Kidney (tissue), 14 donors: Measurements from ENCODE around the gene TMEM131L. TPM values are rescaled to one million over a fixed set of nuclear protein-coding genes. Genes with fewer than 3 reads are reported as not detected.
"Not testable (repeated sequence)": the region's sequence is repeated elsewhere in the genome, so short reads cannot be mapped to it uniquely, and the experiment has no call there.

Experiments
- DNase-seq, 5 donors: peaks; one replicate each; pipeline ENCODE4 v3.0.0-alpha.2; 2013 to 2020
- FAIRE-seq: peaks from 2 replicates; lab custom pipeline; 2012; peaks lifted over from hg19 to GRCh38; lab: Jason Lieb, UNC
- H3K27ac ChIP-seq, 2 donors: one replicate each; pipeline ENCODE4 v1.7.0; 2013; ENCODE audit warnings: low read depth in 2 of 2, low read length in 2 of 2, inconsistent platforms in 1 of 2
- H3K27me3 ChIP-seq: one replicate; pipeline ENCODE4 v1.7.1; 2013; ENCODE audit warnings: low read length, inconsistent platforms; ENCODE audit not compliant: control insufficient read depth, insufficient read depth
- H3K36me3 ChIP-seq, 3 donors: one replicate each; pipeline versions ENCODE4 v1.7.0 to v1.7.1; 2013; ENCODE audit warnings: low read length in 3 of 3, control low read depth in 1 of 3, inconsistent platforms in 1 of 3; ENCODE audit not compliant: insufficient read depth in 3 of 3, control insufficient read depth in 2 of 3
- H3K4me1 ChIP-seq, 3 donors: one replicate each; pipeline versions ENCODE4 v1.7.0 to v1.7.1; 2013; ENCODE audit warnings: low read length in 3 of 3, inconsistent platforms in 1 of 3, low read depth in 1 of 3; ENCODE audit not compliant: control insufficient read depth in 2 of 3, insufficient read depth in 2 of 3
- H3K4me3 ChIP-seq, 3 donors: one replicate each; pipeline versions ENCODE4 v1.7.0 to v1.8.1; 2013; ENCODE audit warnings: low read length in 3 of 3, control low read depth in 1 of 3, inconsistent platforms in 1 of 3
- H3K9ac ChIP-seq, 3 donors: one replicate each; pipeline versions ENCODE4 v1.7.0 to v1.7.1; 2013; ENCODE audit warnings: low read length in 3 of 3, control low read depth in 1 of 3, inconsistent platforms in 1 of 3
- H3K9me3 ChIP-seq, 3 donors: one replicate each; pipeline versions ENCODE4 v1.7.0 to v1.7.1; 2013; ENCODE audit warnings: low read length in 3 of 3, control low read depth in 1 of 3, inconsistent platforms in 1 of 3; ENCODE audit not compliant: control insufficient read depth in 2 of 3, insufficient read depth in 1 of 3
- CTCF ChIP-seq: IDR thresholded peaks from 3 replicates; pipeline ENCODE4 v1.5.1; 2012; ENCODE audit warnings: mild to moderate bottlenecking, moderate library complexity, borderline replicate concordance; ENCODE audit not compliant: insufficient read depth; ENCODE audit errors: extremely low read depth
- intact Hi-C: fragments of 100-400 bp; cut with DNase I; formaldehyde crosslinking; loops from one replicate; pipeline ENCODE4 v1.11.1; 2022
- polyA plus RNA-seq: library from polyadenylated mRNA; stranded (reverse); fragments of 350-450 nt; fragmentation: Illumina TruSeq; extraction: RNeasy Lipid Tissue Mini Kit (QIAGEN cat#74804); gene quantifications from one replicate; pipeline ENCODE4 v1.2.3, GENCODE V29; 2014; ENCODE audit warnings: low read depth, low replicate concordance; ENCODE audit not compliant: insufficient read depth
- total RNA-seq: library from RNA; stranded (reverse); fragmentation: NEBNext Ultra II Directional; extraction: Animal tissue kit (Norgen Biotek cat#: 25700); gene quantifications from one replicate; pipeline ENCODE4 v1.2.1, GENCODE V29; 2021
- donor health status: control.
- donor health status: control.
- donor health status: control.
- donor health status: control.
- donor health status: control.
- donor health status: DM: yes; HTN: yes; CAD: no.
- donor health status: Normal renal cell carcinoma (clear cell type).

TMEM131L gene
- total and polyA plus RNA-seq, 2 donors from 2014 or later = 3.0 to 17.0 TPM

GRCh38 chr4:153661908-153662307 is 195.7 kb downstream of the TMEM131L start:
- Histone ChIP-seq H3K9me3 (no peaks in the 10 kb centered on the region), H3K27me3 (no peaks in the 10 kb centered on the region), H3K4me3 (no peak overlapping the region), H3K27ac (no peak overlapping the region), H3K36me3 (no peaks in the 10 kb centered on the region), H3K9ac (no peak overlapping the region), H3K4me1 (no peaks in the 10 kb centered on the region)
- intact Hi-C loops = no loop called here
- no peak for FAIRE-seq
- DNase-seq = no peak
- no peak for TF ChIP-seq CTCF

GRCh38 chr4:153663667-153664066 is 197.5 kb downstream of the TMEM131L start:
- FAIRE-seq (no peak), DNase-seq (no peak)
- Histone ChIP-seq H3K4me3 (no peak overlapping the region), H3K27me3 (no peaks in the 10 kb centered on the region), H3K36me3 (no peaks in the 10 kb centered on the region), H3K9me3 (no peaks in the 10 kb centered on the region), H3K4me1 (no peaks in the 10 kb centered on the region), H3K9ac (no peak overlapping the region), H3K27ac (no peak overlapping the region)
- no peak for TF ChIP-seq CTCF
- intact Hi-C loops = no loop called here

- H3K9ac ChIP-seq, H3K4me3 ChIP-seq, FAIRE-seq, DNase-seq, H3K9me3 ChIP-seq, H3K36me3 ChIP-seq, H3K27me3 ChIP-seq, H3K27ac ChIP-seq, intact Hi-C loops, H3K4me1 ChIP-seq: not testable (repeated sequence)
Observed at GRCh38 chr4:153666505-153666904, 200.3 kb downstream of the TMEM131L start.

- no peak for TF ChIP-seq CTCF
- no peak for FAIRE-seq
- no peak overlapping the region for H3K4me3 ChIP-seq
- H3K27ac ChIP-seq = no peak overlapping the region
- DNase-seq = no peak
- no peak overlapping the region for H3K9ac ChIP-seq
- no peaks in the 10 kb centered on the region for H3K4me1 ChIP-seq
- no peaks in the 10 kb centered on the region for H3K27me3 ChIP-seq
- no peaks in the 10 kb centered on the region for H3K36me3 ChIP-seq
- intact Hi-C loops = no loop called here
- no peaks in the 10 kb centered on the region for H3K9me3 ChIP-seq
Observed at GRCh38 chr4:153668647-153669046, 202.5 kb downstream of the TMEM131L start.
